HepG2 (cell line): ENCODE measurements around the gene SCMH1.

ENCODE experiments used
- MTA3 ChIP-seq: sonication (generic); formaldehyde crosslinking; IDR thresholded peaks from 2 replicates; pipeline ENCODE4 v1.4.0; 2020; ENCODE audit warnings: missing genetic modification reagents
- NR2F1 ChIP-seq, 2 experiments: fragments of 450-650 bp in 1 of 2; formaldehyde crosslinking in 1 of 2; IDR thresholded peaks; 2 replicates each; pipeline versions ENCODE4 v1.5.0 to v1.6.1; 2016 to 2020; ENCODE audit warnings: mild to moderate bottlenecking in 1 of 2, missing compliant biosample characterization in 1 of 2, missing genetic modification reagents in 1 of 2, moderate library complexity in 1 of 2
- PATZ1 ChIP-seq: sonication (generic); formaldehyde crosslinking; IDR thresholded peaks from 2 replicates; pipeline ENCODE4 v1.4.0; 2020; ENCODE audit warnings: missing genetic modification reagents
- POLR2A ChIP-seq, 2 experiments: IDR thresholded peaks; 2 replicates each; pipeline ENCODE4 v1.6.1; 2011; ENCODE audit warnings: low read depth in 2 of 2, low read length in 2 of 2, mild to moderate bottlenecking in 1 of 2, moderate library complexity in 1 of 2; ENCODE audit not compliant: insufficient read depth in 1 of 2
- POLR2AphosphoS5 ChIP-seq: IDR thresholded peaks from 2 replicates; pipeline ENCODE4 v1.6.1; 2012; ENCODE audit warnings: low read depth, low read length
- THYN1 ChIP-seq: sonication (generic); formaldehyde crosslinking; IDR thresholded peaks from 2 replicates; pipeline ENCODE4 v1.8.1; 2023; ENCODE audit warnings: low read depth, mild to moderate bottlenecking, moderate library complexity, missing genetic modification reagents, borderline replicate concordance
- ZNF24 ChIP-seq: fragments of 450-650 bp; IDR thresholded peaks from 2 replicates; pipeline ENCODE4 v1.6.1; 2017; ENCODE audit warnings: antibody characterized with exemption, mild to moderate bottlenecking
- TF ChIP-seq, protein P1 (sequence below): sonication (generic); formaldehyde crosslinking; IDR thresholded peaks from 2 replicates; pipeline ENCODE4 v1.5.0; 2020; ENCODE audit warnings: mild to moderate bottlenecking, missing genetic modification reagents, moderate library complexity
- TF ChIP-seq, protein P2 (sequence below): sonication (generic); formaldehyde crosslinking; IDR thresholded peaks from 2 replicates; pipeline ENCODE4 v1.9.0; 2021; ENCODE audit warnings: missing genetic modification reagents, borderline replicate concordance
- TF ChIP-seq, protein P3 (sequence below): sonication (generic); formaldehyde crosslinking; IDR thresholded peaks from 2 replicates; pipeline ENCODE4 v1.4.0; 2020; ENCODE audit warnings: low read depth, mild to moderate bottlenecking, missing genetic modification reagents
- TF ChIP-seq, protein P4 (sequence below): sonication (generic); formaldehyde crosslinking; IDR thresholded peaks from 2 replicates; pipeline ENCODE4 v1.9.0; 2021; ENCODE audit warnings: missing genetic modification reagents, borderline replicate concordance
- TF ChIP-seq, protein P5 (sequence below): sonication (generic); formaldehyde crosslinking; IDR thresholded peaks from 2 replicates; pipeline ENCODE4 v1.8.1; 2023; ENCODE audit warnings: missing genetic modification reagents, inconsistent platforms, borderline replicate concordance

GRCh38 chr1:41101950-41102607, 140.0 kb downstream of the SCMH1 start:
- TF ChIP-seq, protein P1, sequence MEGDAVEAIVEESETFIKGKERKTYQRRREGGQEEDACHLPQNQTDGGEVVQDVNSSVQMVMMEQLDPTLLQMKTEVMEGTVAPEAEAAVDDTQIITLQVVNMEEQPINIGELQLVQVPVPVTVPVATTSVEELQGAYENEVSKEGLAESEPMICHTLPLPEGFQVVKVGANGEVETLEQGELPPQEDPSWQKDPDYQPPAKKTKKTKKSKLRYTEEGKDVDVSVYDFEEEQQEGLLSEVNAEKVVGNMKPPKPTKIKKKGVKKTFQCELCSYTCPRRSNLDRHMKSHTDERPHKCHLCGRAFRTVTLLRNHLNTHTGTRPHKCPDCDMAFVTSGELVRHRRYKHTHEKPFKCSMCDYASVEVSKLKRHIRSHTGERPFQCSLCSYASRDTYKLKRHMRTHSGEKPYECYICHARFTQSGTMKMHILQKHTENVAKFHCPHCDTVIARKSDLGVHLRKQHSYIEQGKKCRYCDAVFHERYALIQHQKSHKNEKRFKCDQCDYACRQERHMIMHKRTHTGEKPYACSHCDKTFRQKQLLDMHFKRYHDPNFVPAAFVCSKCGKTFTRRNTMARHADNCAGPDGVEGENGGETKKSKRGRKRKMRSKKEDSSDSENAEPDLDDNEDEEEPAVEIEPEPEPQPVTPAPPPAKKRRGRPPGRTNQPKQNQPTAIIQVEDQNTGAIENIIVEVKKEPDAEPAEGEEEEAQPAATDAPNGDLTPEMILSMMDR (CRISPR knock-in tag): no peak
- TF ChIP-seq, protein P2, sequence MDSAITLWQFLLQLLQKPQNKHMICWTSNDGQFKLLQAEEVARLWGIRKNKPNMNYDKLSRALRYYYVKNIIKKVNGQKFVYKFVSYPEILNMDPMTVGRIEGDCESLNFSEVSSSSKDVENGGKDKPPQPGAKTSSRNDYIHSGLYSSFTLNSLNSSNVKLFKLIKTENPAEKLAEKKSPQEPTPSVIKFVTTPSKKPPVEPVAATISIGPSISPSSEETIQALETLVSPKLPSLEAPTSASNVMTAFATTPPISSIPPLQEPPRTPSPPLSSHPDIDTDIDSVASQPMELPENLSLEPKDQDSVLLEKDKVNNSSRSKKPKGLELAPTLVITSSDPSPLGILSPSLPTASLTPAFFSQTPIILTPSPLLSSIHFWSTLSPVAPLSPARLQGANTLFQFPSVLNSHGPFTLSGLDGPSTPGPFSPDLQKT (CRISPR knock-in tag): no peak
- TF ChIP-seq PATZ1 (CRISPR knock-in tag) (no peak), ZNF24 (no peak), MTA3 (CRISPR knock-in tag) (no peak), POLR2AphosphoS5 (no peak), NR2F1 (CRISPR knock-in tag; IDR thresholded peaks at IDR 0.05) (no peak), POLR2A (IDR thresholded peaks at IDR 0.05; ENCODE audit: insufficient read depth in 1 of 2, low read depth in 2 of 2, low read length in 2 of 2) (no peak), THYN1 (CRISPR knock-in tag) (no peak)
- TF ChIP-seq, protein P3, sequence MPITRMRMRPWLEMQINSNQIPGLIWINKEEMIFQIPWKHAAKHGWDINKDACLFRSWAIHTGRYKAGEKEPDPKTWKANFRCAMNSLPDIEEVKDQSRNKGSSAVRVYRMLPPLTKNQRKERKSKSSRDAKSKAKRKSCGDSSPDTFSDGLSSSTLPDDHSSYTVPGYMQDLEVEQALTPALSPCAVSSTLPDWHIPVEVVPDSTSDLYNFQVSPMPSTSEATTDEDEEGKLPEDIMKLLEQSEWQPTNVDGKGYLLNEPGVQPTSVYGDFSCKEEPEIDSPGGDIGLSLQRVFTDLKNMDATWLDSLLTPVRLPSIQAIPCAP (CRISPR knock-in tag): no peak
- TF ChIP-seq, protein P4, sequence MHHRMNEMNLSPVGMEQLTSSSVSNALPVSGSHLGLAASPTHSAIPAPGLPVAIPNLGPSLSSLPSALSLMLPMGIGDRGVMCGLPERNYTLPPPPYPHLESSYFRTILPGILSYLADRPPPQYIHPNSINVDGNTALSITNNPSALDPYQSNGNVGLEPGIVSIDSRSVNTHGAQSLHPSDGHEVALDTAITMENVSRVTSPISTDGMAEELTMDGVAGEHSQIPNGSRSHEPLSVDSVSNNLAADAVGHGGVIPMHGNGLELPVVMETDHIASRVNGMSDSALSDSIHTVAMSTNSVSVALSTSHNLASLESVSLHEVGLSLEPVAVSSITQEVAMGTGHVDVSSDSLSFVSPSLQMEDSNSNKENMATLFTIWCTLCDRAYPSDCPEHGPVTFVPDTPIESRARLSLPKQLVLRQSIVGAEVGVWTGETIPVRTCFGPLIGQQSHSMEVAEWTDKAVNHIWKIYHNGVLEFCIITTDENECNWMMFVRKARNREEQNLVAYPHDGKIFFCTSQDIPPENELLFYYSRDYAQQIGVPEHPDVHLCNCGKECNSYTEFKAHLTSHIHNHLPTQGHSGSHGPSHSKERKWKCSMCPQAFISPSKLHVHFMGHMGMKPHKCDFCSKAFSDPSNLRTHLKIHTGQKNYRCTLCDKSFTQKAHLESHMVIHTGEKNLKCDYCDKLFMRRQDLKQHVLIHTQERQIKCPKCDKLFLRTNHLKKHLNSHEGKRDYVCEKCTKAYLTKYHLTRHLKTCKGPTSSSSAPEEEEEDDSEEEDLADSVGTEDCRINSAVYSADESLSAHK (CRISPR knock-in tag): no peak
- TF ChIP-seq, protein P5, sequence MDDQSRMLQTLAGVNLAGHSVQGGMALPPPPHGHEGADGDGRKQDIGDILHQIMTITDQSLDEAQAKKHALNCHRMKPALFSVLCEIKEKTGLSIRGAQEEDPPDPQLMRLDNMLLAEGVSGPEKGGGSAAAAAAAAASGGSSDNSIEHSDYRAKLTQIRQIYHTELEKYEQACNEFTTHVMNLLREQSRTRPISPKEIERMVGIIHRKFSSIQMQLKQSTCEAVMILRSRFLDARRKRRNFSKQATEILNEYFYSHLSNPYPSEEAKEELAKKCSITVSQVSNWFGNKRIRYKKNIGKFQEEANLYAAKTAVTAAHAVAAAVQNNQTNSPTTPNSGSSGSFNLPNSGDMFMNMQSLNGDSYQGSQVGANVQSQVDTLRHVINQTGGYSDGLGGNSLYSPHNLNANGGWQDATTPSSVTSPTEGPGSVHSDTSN (CRISPR knock-in tag): no peak
